Stomach (tissue), 4 donors: Measurements from ENCODE around the gene LYVE1.

Source experiments
- EP300 ChIP-seq: sonication (generic); formaldehyde crosslinking; IDR thresholded peaks from one replicate; pipeline ENCODE4 v1.6.1; 2017; ENCODE audit warnings: antibody characterized with exemption
- POLR2A ChIP-seq, 4 donors: fragments of 450-650 bp; IDR thresholded peaks; one replicate each; pipeline ENCODE4 v1.6.1; 2016; ENCODE audit warnings: antibody characterized with exemption in 4 of 4, control low read depth in 2 of 4, mild to moderate bottlenecking in 1 of 4, moderate library complexity in 1 of 4
- POLR2AphosphoS5 ChIP-seq, 3 donors: sonication (generic); formaldehyde crosslinking; IDR thresholded peaks; one replicate each; pipeline ENCODE4 v1.6.1; 2016; ENCODE audit warnings: antibody characterized with exemption in 3 of 3
- TF ChIP-seq, protein P1 (sequence below), 7 experiments: fragments of 450-650 bp in 4 of 7; fragments of 200-600 bp in 3 of 7; sonication (generic) in 3 of 7; IDR thresholded peaks; one replicate each; pipeline ENCODE4 v1.5.1; 2016 to 2019; ENCODE audit warnings: antibody characterized with exemption in 7 of 7, control low read depth in 2 of 7, mild to moderate bottlenecking in 1 of 7

DNA sequence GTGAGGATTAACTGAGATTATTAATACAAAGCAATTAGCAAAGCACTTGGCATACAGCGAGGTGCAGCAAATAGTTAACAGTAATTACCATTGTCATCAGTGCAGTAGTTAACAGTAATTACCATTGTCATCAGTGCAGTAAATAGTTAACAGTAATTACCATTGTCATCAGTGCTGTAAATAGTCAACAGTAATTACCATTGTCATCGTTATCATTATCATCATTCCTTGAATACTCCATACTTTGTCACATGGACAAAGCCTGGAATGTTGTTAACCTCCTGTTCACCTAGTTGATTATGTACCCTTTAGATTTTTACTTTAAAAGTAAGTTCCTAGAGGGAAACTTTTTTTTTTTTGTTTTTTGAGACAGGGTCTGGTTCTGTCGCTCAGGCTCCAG, 19.5 kb upstream of the LYVE1 start:
- TF ChIP-seq, protein P1, sequence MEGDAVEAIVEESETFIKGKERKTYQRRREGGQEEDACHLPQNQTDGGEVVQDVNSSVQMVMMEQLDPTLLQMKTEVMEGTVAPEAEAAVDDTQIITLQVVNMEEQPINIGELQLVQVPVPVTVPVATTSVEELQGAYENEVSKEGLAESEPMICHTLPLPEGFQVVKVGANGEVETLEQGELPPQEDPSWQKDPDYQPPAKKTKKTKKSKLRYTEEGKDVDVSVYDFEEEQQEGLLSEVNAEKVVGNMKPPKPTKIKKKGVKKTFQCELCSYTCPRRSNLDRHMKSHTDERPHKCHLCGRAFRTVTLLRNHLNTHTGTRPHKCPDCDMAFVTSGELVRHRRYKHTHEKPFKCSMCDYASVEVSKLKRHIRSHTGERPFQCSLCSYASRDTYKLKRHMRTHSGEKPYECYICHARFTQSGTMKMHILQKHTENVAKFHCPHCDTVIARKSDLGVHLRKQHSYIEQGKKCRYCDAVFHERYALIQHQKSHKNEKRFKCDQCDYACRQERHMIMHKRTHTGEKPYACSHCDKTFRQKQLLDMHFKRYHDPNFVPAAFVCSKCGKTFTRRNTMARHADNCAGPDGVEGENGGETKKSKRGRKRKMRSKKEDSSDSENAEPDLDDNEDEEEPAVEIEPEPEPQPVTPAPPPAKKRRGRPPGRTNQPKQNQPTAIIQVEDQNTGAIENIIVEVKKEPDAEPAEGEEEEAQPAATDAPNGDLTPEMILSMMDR (IDR thresholded peaks at IDR 0.05) = no peak
- TF ChIP-seq POLR2AphosphoS5 (IDR thresholded peaks at IDR 0.05) = no peak
- no peak for TF ChIP-seq POLR2A (IDR thresholded peaks at IDR 0.05)
- TF ChIP-seq EP300 = no peak
